ENCODE data around the gene CYB561D1.

Gene CYB561D1

GRCh38 chr1:109482242-109482641 is 11.7 kb upstream of the CYB561D1 start:
- no peak for DNase-seq

- DNase-seq: peak; percentile 64 to 81
Observed at GRCh38 chr1:109482791-109483671, 10.9 kb upstream of the CYB561D1 start.

- DNase-seq: peak; percentile 87 to 95
Observed at GRCh38 chr1:109483672-109484518, 10.0 kb upstream of the CYB561D1 start, which contains the start of gene ATXN7L2. Gene ATXN7L2, plus strand, starts transcription at chr1:109483905. Its CDS starts 49 bp downstream, at chr1:109483954.

GRCh38 chr1:109484519-109484975 is 9.3 kb upstream of the CYB561D1 start:
- no peak for DNase-seq

- no peak for DNase-seq
Observed at GRCh38 chr1:109485001-109485400, 8.9 kb upstream of the CYB561D1 start.

- no peak for DNase-seq
Observed at GRCh38 chr1:109487261-109487660, 6.6 kb upstream of the CYB561D1 start.

GRCh38 chr1:109488201-109488600 is 5.7 kb upstream of the CYB561D1 start:
- DNase-seq: no peak

GRCh38 chr1:109488696-109489095 is 5.2 kb upstream of the CYB561D1 start:
- no peak for DNase-seq

- DNase-seq: peak; percentile 42 to 64
Observed at GRCh38 chr1:109490029-109490933, 3.6 kb upstream of the CYB561D1 start.

GRCh38 chr1:109490934-109491302 is 3.0 kb upstream of the CYB561D1 start:
- DNase-seq: no peak

GRCh38 chr1:109491372-109491771 is 2.5 kb upstream of the CYB561D1 start:
- DNase-seq: no peak

GRCh38 chr1:109492779-109493178 is 1.1 kb upstream of the CYB561D1 start:
- DNase-seq: no peak

- no peak for DNase-seq
Observed at GRCh38 chr1:109493227-109493626, 667 bp upstream of the CYB561D1 start.

- no peak for DNase-seq
Observed at GRCh38 chr1:109495738-109496137, 1.8 kb downstream of the CYB561D1 start.

GRCh38 chr1:109497449-109498160 is 3.7 kb downstream of the CYB561D1 start:
- DNase-seq: no peak

GRCh38 chr1:109498161-109498801 is 4.4 kb downstream of the CYB561D1 start:
- peak; percentile 19 to 51 for DNase-seq

GRCh38 chr1:109499081-109499480 is 5.2 kb downstream of the CYB561D1 start:
- DNase-seq: no peak

GRCh38 chr1:109499661-109500536 is 6.0 kb downstream of the CYB561D1 start:
- DNase-seq: no peak

GRCh38 chr1:109500941-109501381 is 7.1 kb downstream of the CYB561D1 start:
- DNase-seq: no peak
